Endothelial cell (in vitro differentiated cells): ENCODE data around the gene IL19. TPM values are rescaled to one million over a fixed set of nuclear protein-coding genes. Genes with fewer than 3 reads are reported as not detected.

Source experiments
- DNase-seq: peaks from one replicate; pipeline ENCODE4 v3.0.0; 2021; ENCODE audit warnings: low spot score
- H3K27ac Mint-ChIP-seq: one replicate; pipeline ENCODE4 v1.8.0; 2021; ENCODE audit warnings: mixed read lengths, inconsistent platforms; ENCODE audit not compliant: unreplicated experiment
- H3K27me3 Mint-ChIP-seq: one replicate; pipeline ENCODE4 v1.8.0; 2021; ENCODE audit warnings: mild to moderate bottlenecking, moderate library complexity, mixed read lengths, inconsistent platforms; ENCODE audit not compliant: unreplicated experiment
- H3K36me3 Mint-ChIP-seq: one replicate; pipeline ENCODE4 v1.8.0; 2021; ENCODE audit warnings: mild to moderate bottlenecking, low read depth, mixed read lengths, inconsistent platforms; ENCODE audit not compliant: unreplicated experiment
- H3K4me1 Mint-ChIP-seq: one replicate; pipeline ENCODE4 v1.8.0; 2021; ENCODE audit warnings: mild to moderate bottlenecking, mixed read lengths, inconsistent platforms; ENCODE audit not compliant: unreplicated experiment
- H3K4me3 Mint-ChIP-seq: one replicate; pipeline ENCODE4 v1.8.0; 2021; ENCODE audit warnings: mild to moderate bottlenecking, mixed read lengths, inconsistent platforms; ENCODE audit not compliant: unreplicated experiment
- H3K9me3 Mint-ChIP-seq: one replicate; pipeline ENCODE4 v1.8.0; 2021; ENCODE audit warnings: mixed read lengths, inconsistent platforms; ENCODE audit not compliant: unreplicated experiment
- total RNA-seq: library from RNA; stranded (reverse); fragmentation: NEBNext Ultra II Directional; extraction: Animal tissue kit (Norgen Biotek cat#: 25700); gene quantifications from one replicate; pipeline ENCODE4 v1.2.1, GENCODE V29; 2021; ENCODE audit not compliant: unreplicated experiment
- TF ChIP-seq, protein P1 (sequence below): fragments of 200-600 bp; sonication (generic); IDR thresholded peaks from one replicate; pipeline ENCODE4 v1.5.0; 2021; ENCODE audit warnings: antibody characterized with exemption; ENCODE audit not compliant: unreplicated experiment

IL19 gene
- total RNA-seq, 1 donor from 2014 or later = not detected

- H3K4me3 Mint-ChIP-seq = no peak overlapping the region
- no peak overlapping the region for H3K27ac Mint-ChIP-seq
- H3K9me3 Mint-ChIP-seq = no peaks in the 10 kb centered on the region
- no peak for DNase-seq
- peaks cover 4% of the 10 kb centered on the region for H3K27me3 Mint-ChIP-seq
- H3K36me3 Mint-ChIP-seq = no peaks in the 10 kb centered on the region
- no peaks in the 10 kb centered on the region for H3K4me1 Mint-ChIP-seq
- TF ChIP-seq, protein P1, sequence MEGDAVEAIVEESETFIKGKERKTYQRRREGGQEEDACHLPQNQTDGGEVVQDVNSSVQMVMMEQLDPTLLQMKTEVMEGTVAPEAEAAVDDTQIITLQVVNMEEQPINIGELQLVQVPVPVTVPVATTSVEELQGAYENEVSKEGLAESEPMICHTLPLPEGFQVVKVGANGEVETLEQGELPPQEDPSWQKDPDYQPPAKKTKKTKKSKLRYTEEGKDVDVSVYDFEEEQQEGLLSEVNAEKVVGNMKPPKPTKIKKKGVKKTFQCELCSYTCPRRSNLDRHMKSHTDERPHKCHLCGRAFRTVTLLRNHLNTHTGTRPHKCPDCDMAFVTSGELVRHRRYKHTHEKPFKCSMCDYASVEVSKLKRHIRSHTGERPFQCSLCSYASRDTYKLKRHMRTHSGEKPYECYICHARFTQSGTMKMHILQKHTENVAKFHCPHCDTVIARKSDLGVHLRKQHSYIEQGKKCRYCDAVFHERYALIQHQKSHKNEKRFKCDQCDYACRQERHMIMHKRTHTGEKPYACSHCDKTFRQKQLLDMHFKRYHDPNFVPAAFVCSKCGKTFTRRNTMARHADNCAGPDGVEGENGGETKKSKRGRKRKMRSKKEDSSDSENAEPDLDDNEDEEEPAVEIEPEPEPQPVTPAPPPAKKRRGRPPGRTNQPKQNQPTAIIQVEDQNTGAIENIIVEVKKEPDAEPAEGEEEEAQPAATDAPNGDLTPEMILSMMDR = no peak
Measured at GRCh38 chr1:206751891-206752290, 18.7 kb upstream of the IL19 start.

DNA sequence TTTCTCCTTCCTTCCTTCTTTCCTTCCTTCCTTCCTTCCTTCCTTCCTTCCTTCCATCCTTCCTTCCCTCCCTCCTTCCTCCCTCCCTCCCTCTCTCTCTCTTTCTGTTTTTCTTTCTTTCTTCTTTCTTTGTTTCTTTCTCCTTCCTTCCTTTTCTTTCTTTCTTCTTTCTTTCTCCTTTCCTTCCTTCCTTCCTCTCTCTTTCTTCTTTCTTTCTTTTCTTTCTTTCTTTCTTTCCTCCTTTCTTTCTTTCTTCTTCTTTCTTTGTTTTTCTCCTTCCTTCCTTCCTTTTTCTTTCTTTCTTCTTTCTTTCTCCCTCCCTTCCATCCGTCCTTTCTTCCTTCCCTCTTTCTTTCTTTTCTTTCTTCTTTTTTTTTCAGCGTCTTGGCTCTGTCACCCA, 18.1 kb upstream of the IL19 start:
- Mint-ChIP-seq H3K4me1 (no peaks in the 10 kb centered on the region), H3K27ac (no peak overlapping the region), H3K4me3 (no peak overlapping the region), H3K36me3 (no peaks in the 10 kb centered on the region), H3K27me3 (peaks cover 4% of the 10 kb centered on the region), H3K9me3 (no peaks in the 10 kb centered on the region)
- no peak for DNase-seq
- TF ChIP-seq, protein P1 = no peak

DNA sequence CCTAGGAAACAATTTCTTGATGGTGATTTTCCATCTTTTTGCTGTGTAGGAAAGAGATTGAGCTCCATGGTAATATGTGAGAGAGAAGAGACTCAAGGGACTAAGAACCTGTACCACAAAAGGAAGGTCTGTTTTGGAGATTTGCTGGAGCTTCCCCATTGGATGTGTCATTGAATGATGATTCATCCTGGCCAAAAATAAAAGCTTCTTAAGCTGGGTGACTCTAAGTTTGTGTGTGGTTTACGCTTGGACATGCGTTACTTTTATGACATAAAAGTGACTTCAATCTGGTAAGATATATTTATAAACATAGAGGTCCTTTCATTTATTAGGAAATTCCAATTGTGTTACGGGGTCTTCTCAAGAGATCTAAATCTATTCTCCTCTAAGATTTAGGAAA, 17.4 kb upstream of the IL19 start:
- H3K4me1 Mint-ChIP-seq = no peaks in the 10 kb centered on the region
- no peaks in the 10 kb centered on the region for H3K36me3 Mint-ChIP-seq
- no peak for DNase-seq
- TF ChIP-seq, protein P1 = no peak
- no peak overlapping the region for H3K27ac Mint-ChIP-seq
- H3K9me3 Mint-ChIP-seq = no peaks in the 10 kb centered on the region
- H3K27me3 Mint-ChIP-seq = peaks cover 4% of the 10 kb centered on the region
- no peak overlapping the region for H3K4me3 Mint-ChIP-seq

DNA sequence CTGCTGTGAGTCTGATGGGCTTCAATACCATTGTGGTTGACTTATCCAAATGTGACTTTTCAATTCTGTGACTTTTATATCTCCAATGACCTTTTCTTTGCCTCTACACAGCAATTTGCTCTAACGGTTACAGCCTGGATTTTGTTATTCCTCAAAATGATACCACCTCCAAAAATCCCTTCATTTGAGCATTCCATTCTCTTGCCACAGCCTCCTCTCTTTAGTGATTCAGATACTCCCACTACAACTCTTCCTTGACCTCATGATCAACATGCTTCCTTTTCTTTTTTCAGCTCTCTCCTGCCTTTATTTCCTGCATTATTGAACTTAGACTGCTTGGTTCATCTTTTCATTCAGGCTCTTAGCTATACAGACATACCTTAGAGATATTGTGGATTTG, 16.6 kb upstream of the IL19 start:
- H3K4me1 Mint-ChIP-seq = no peaks in the 10 kb centered on the region
- no peak for DNase-seq

GRCh38 chr1:206757524-206758266, 12.9 kb upstream of the IL19 start:
- no peak for DNase-seq
- Mint-ChIP-seq H3K27me3 (no peaks in the 10 kb centered on the region), H3K4me1 (no peaks in the 10 kb centered on the region), H3K9me3 (no peaks in the 10 kb centered on the region), H3K27ac (no peak overlapping the region), H3K4me3 (no peak overlapping the region), H3K36me3 (no peaks in the 10 kb centered on the region)
- TF ChIP-seq, protein P1 = no peak

More for the DNA sequence above, 16.6 kb upstream of the IL19 start:
- H3K27ac Mint-ChIP-seq = no peak overlapping the region
- no peak overlapping the region for H3K4me3 Mint-ChIP-seq
- TF ChIP-seq, protein P1 = no peak
- H3K9me3 Mint-ChIP-seq = no peaks in the 10 kb centered on the region
- H3K36me3 Mint-ChIP-seq = no peaks in the 10 kb centered on the region
- peaks cover 2% of the 10 kb centered on the region for H3K27me3 Mint-ChIP-seq
